Activated CD4-positive, alpha-beta T cell treated with anti-CD3 and anti-CD28 coated beads for 48 hours (primary cell): ENCODE data around the gene MMS19.
"Not testable (repeated sequence)": the region's sequence is repeated elsewhere in the genome, so short reads cannot be mapped to it uniquely, and the experiment has no call there.

Experiments
- DNase-seq: peaks from one replicate; pipeline ENCODE4 v3.0.0-alpha.2; 2020

The MMS19 gene

DNA sequence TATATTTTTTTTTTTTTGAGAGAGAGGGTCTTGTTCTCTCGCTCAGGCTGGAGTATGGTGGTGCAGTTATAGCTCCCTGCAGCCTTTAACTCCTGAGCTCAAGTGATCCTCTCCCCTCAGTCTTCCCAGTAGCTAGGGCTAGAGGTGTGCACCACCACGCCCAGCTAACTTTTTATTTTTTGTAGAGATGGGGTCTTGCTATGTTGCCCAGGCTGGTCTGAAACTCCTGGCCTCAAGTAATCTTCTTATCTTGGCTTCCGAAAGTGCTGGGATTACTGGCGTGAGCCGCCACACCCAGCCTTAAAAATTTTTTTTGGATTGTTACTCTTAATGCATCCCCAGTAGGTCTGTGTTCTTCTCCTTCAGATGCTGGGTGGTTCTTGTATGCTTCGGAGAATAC is 4.7 kb upstream of the MMS19 start:
- DNase-seq = no peak

DNA sequence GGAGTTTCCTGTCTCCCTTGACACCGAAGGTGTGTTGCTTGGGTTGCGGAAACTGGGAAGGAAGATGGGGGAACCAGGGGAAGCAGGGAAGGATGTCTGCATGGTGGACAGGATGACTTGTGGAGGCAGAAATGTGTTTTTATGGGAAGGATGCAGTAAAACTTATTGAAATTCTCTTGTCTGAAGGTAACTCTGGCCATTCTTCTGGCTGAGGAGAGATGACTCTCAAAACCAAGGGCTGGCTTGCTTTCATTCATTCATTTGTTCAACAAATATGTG is 2.0 kb upstream of the MMS19 start:
- DNase-seq = no peak

- DNase-seq = no peak
Measured at GRCh38 chr10:97499561-97500296, 1.5 kb upstream of the MMS19 start.

DNA sequence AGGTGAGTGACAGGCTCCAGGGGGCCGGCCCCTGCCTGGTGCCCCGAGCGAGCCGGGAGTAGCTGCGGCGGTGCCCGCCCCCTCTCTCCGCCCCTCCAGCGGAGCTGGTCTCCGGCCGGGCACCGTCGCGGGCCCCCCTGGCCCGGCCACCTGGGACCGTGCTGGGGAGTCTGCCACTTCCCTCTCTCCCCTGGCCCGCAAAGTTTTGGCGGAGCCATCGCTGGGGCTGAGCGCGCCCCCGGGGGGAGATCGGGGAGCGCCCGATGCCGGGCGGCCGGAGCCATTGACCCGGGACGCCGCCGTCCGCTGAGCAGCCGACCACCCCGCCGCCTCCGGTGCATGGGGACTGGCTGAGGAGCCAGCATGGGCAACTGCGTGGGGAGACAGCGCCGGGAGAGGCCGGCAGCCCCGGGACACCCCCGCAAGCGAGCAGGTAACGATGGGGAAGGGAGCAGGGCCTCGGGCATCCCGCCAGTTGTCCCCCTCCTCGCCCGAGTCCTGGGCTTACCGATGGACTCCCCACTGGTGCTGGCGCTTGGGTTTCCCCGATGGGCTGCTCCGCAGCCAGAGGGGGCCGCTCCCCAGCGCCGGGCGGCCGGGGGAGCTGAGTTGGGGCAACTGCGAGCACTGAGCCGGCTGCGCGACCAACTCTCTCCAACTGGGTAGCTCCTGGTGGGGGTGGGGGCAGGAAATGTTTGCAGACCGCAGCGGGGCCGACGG is 779 bp upstream of the MMS19 start, which contains the start of gene UBTD1:
UBTD1 (plus strand) TSS at position 84 of the 720 bp plus-strand sequence; CDS start at position 364, 280 bp downstream.
- peak; percentile 36 for DNase-seq

- DNase-seq = peak; percentile 92
Measured at GRCh38 chr10:97497572-97498075, 598 bp downstream of the MMS19 start.

DNA sequence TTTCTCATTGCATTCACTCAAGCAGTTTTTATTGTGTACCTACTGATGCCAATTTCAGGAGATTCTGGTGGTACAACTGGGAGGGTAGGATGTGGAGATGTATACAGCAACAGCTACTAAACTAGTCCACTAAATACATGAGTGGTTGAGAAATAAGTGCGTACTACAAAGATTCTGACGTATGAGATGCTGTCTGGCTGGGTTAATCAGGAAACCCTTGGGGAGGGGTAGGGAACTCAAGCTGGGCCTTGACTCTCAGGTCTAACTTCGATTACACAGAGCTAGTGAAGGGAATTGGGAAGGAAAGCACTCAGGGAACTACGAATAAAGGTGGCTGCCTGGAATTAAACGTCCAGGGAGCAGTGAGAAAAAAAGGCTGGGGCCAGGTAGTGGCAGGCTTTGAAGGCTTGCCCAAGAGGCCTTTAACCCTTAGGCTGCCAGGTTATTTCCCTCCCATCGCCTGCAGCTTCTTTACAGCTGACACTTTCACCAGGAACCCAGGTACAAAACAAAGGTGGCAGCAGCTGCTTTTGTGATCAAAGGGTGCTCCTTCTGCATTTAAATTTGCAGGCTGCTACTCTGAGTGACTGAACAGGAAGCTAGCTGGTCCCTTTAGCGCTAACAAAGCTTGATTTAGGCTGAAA is 3.2 kb downstream of the MMS19 start:
- no peak for DNase-seq

DNA sequence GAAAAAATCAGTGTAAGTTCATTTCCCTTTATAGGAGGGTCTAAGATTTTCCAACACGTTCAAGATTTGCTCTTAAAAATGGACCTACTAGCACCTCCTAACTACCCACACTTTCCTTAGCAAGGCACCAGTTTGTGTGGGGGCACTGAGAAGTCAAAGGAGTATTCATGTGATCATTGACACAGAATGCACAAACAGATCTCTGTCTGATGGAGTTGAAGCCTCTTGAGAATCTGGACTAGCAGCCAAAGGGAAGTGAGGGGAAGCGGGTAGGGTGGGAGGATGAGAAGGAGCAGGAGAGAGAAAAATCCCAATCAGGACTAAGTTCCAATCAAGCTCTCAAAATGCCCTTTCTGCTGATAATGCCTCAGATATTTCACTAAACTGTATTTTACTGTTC is 4.1 kb downstream of the MMS19 start:
- DNase-seq = no peak

DNA sequence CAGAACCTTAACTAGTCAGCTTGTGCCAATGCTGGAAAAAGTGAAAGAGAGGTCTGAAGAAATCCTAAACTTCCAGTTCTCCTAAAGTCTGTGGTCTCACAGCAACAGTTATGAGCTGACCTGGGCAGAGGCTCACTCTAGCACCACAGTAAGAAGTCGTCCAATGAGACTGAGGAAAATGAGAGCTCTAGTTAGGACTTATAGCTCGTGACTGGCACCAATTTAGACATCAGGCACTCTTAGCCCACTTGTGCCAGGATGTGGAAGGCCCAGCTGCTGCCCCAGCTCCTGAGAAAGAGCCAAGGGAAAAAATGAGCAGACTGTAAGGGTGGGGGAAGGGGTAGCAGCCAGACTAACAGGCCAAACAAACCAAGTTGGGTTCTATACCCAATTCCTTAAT is 7.6 kb downstream of the MMS19 start:
- DNase-seq = no peak

- DNase-seq = no peak
Measured at GRCh38 chr10:97485647-97486281, 12.5 kb downstream of the MMS19 start.

- no peak for DNase-seq
Measured at GRCh38 chr10:97483921-97484320, 14.3 kb downstream of the MMS19 start.

GRCh38 chr10:97483506-97483905 is 14.7 kb downstream of the MMS19 start:
- no peak for DNase-seq

DNA sequence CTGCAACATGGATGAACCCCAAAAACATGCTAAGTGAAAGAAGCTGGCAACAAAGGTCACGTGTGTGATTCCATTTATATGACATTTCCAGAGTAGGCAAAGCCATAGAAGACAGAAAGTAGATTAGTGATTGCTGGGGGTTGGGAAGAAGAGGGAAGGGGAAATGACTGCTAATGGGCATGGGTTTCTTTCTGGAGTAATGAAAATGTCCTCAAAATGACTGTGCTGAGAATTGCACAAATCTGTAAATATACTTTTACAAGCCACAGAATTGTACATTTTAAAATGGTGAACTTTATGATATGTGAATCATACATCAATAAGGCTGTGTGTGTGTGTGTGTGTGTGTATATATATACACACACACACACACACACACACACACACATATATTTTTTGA is 15.8 kb downstream of the MMS19 start:
- no peak for DNase-seq

GRCh38 chr10:97481071-97481470 is 17.2 kb downstream of the MMS19 start:
- DNase-seq = no peak

- no peak for DNase-seq
Measured at GRCh38 chr10:97479939-97480338, 18.3 kb downstream of the MMS19 start.

GRCh38 chr10:97479410-97479809 is 18.8 kb downstream of the MMS19 start:
- DNase-seq = not testable (repeated sequence)

GRCh38 chr10:97475936-97476594 is 22.2 kb downstream of the MMS19 start:
- DNase-seq = no peak

- no peak for DNase-seq
Measured at GRCh38 chr10:97474918-97475317, 23.3 kb downstream of the MMS19 start.

- DNase-seq = not testable (repeated sequence)
Measured at GRCh38 chr10:97468781-97469180, 29.4 kb downstream of the MMS19 start.

- no peak for DNase-seq
Measured at GRCh38 chr10:97468162-97468561, 30.1 kb downstream of the MMS19 start.

GRCh38 chr10:97466755-97467154 is 31.5 kb downstream of the MMS19 start:
- no peak for DNase-seq

DNA sequence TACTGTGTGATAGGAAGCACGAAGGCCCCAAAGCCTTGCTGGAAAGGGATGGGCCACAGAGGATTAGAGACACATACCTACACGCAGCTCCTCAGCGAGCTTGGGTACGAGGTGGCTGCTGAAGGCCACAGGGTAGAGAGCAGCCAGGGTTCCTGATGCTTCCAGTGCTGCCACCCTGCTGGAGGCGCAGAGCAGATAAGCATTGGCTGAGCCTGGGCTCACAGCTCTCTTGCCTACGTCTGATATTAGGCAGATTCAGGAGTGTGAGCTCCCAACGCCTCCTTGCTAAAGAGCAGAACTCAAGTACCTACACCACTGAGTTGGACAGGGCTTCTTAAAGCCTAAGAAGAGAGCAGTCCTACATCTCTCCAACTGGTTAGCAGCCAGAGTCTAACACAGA is 32.2 kb downstream of the MMS19 start:
- DNase-seq = no peak

DNA sequence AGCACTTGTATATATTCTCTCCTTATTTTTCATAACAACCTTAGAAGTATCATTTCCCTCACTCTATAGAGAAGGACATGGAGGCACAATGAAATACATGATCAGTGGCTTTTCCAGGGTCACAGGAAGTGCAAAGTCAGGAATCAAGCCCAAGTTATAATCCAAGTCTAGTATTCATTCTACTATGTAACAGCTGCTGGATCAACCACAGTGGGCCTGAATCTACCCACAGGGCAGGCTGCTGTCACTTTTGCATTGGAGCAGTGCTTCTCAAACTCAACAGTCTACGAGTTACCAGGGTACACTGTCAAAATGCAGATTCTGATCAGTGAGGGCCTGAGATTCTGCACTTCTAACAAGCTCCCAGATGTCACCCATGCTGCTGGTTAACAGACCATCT is 34.0 kb downstream of the MMS19 start:
- no peak for DNase-seq
